Measurements from ENCODE around the gene PSKH1.

The PSKH1 gene

DNA sequence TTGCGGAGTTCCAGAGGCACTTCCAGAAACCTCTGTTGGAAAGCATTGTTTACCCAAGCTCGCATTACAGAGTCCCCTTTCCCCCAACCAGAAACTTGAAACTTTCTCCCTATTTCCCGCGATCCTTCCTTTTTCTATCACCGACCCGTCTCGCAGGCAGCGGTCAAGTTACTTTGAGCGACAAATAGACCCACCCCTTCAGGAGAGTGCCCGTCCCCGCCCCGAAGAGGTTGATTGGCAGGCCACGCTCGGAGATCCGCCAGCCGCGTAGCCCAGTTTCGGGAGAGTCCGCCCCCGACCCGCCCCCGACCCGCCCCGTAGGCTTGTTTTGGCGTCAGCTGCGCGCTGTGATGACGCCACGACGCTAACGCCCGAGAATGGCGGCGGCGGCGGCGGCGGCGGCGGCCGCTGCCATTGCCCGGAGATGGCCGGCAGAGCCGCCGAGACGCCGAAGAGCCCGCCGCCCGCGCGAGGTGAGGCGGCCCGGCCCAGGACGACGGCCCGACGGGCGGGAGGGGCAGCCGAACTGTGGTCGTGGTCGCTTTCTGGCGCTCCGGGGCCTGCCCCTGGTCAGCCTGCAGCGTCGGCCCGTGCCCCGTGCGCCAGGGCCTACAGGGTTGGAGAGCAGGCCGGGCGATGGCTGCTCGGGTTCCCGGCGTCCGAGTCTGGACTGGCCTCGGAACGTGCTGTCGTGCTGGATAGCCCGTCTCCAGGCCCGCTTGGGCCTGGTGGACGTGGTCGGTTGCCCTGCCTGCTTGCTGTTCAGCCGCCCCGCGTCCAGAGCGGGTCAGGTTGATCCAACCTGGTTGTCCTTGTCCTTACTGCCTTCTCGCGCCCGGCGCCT, at the start of gene PSKH1:
PSKH1 (plus strand) TSS at position 356 of the 844 bp plus-strand sequence. CDS start 15,496 bp downstream, outside the sequence.
- peak within 1 kb of the TSS; percentile 94 for H3K4me3 ChIP-seq (ENCODE audit: low read depth, low read length)
- DNase-seq (ENCODE audit: low read depth) = peak; percentile 87
- in situ Hi-C loops (cut with HindIII; ENCODE audit: low sequenced_read_pairs) = no loop called here
- TF ChIP-seq, protein P1, sequence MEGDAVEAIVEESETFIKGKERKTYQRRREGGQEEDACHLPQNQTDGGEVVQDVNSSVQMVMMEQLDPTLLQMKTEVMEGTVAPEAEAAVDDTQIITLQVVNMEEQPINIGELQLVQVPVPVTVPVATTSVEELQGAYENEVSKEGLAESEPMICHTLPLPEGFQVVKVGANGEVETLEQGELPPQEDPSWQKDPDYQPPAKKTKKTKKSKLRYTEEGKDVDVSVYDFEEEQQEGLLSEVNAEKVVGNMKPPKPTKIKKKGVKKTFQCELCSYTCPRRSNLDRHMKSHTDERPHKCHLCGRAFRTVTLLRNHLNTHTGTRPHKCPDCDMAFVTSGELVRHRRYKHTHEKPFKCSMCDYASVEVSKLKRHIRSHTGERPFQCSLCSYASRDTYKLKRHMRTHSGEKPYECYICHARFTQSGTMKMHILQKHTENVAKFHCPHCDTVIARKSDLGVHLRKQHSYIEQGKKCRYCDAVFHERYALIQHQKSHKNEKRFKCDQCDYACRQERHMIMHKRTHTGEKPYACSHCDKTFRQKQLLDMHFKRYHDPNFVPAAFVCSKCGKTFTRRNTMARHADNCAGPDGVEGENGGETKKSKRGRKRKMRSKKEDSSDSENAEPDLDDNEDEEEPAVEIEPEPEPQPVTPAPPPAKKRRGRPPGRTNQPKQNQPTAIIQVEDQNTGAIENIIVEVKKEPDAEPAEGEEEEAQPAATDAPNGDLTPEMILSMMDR (IDR thresholded peaks at IDR 0.05; ENCODE audit: low read depth, low read length, missing control alignments) = no peak

DNA sequence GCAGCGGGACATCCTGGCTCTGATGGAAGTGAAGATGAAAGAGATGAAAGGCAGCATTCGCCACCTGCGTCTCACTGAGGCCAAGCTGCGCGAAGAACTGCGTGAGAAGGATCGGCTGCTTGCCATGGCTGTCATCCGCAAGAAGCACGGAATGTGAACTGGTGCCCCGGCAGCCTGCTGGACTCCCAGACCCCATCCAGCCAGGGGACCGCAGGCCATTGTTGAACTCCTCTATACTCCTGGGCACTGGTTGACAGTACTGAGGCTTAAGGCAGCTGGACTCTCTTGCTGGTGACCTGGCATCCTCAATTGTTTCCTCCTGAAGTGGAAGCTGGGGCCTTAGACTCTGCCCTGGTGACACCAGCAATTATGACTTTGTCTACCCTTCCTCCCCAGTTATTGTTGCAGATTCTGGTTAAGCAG, 49.7 kb upstream of the PSKH1 start:
- no peak for DNase-seq (ENCODE audit: low read depth)
- H3K4me3 ChIP-seq (ENCODE audit: low read depth, low read length) = peak overlapping the region; percentile 85
- in situ Hi-C loops (cut with HindIII; ENCODE audit: low sequenced_read_pairs) = no loop called here
- TF ChIP-seq, protein P1 (IDR thresholded peaks at IDR 0.05; ENCODE audit: low read depth, low read length, missing control alignments) = no peak

DNA sequence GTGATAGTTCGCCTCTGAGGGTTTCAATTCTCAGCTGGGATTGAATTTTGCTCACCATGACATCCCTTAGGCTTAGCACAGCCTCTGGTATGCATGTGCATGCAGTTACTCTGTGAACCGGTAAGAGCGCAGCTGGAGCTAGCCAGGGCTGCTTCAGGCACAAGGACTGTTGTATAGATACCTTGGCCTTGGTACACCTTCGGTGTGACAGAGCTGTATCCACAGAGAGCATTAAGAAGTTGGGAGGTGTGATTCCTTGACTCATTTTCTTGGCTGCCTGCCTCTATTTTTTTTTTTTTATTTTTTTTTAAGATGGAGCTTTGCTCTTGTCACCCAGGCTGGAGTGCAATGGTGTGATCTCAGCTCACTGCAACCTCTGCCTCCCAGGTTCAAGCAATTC, 48.6 kb upstream of the PSKH1 start:
- no peak overlapping the region for H3K4me3 ChIP-seq (ENCODE audit: low read depth, low read length)
- TF ChIP-seq, protein P1 (IDR thresholded peaks at IDR 0.05; ENCODE audit: low read depth, low read length, missing control alignments) = no peak
- no peak for DNase-seq (ENCODE audit: low read depth)
- in situ Hi-C loops (cut with HindIII; ENCODE audit: low sequenced_read_pairs) = no loop called here

DNA sequence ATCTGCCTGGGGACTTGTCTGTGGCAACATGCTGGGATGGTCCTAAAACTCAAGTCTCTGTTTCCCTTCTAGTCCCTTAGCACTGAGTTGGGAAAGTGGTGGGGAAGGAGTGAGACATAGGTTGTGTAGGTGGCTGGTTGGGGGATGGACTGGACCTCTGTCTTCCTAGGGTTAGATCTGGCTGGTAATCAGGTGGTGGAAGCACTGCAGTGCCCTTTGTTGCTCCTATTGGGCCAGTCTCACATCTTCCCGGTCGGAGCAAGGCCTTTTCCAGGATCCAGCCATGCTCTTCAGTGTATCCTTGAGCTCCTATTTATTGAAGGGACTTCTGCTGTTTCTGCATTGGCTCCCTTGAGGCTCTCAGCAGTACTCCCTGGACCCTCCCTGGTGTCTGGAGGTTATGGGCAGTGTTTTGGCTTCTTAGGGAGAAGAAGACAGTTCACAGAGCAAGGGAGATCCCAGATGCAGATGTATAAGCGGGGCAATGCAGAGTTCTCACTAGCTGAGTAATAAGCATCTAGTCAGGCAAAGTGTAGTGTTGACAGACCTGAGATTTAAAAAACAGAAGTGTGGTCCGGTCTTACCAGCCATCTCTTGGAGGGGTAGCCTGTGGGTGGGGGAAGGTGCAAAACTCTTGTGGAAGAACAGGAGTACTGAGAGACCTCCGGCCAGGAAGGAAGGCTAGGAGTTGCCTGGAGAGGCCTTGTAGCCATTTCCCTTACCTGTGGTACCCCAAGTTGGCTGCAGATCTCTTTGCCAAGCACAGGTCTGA, 47.6 kb upstream of the PSKH1 start:
- in situ Hi-C loops (cut with HindIII; ENCODE audit: low sequenced_read_pairs) = no loop called here
- no peak for DNase-seq (ENCODE audit: low read depth)
- TF ChIP-seq, protein P1 (IDR thresholded peaks at IDR 0.05; ENCODE audit: low read depth, low read length, missing control alignments) = no peak
- peak overlapping the region; percentile 97 for H3K4me3 ChIP-seq (ENCODE audit: low read depth, low read length)

DNA sequence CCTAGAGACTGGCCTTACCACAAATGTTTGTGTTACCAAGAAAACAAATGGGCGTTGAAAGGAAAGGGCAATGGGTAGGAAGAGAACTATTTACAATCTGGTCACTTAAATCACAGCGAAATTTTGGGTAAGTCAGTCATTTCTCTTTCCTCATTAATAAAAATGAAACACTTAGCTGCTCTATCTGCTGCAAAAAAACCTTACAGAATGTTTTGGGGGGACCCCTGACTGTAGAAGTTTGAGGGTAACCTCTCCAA, 47.1 kb upstream of the PSKH1 start:
- peak overlapping the region; percentile 97 for H3K4me3 ChIP-seq (ENCODE audit: low read depth, low read length)
- DNase-seq (ENCODE audit: low read depth) = no peak
- TF ChIP-seq, protein P1 (IDR thresholded peaks at IDR 0.05; ENCODE audit: low read depth, low read length, missing control alignments) = no peak
- in situ Hi-C loops (cut with HindIII; ENCODE audit: low sequenced_read_pairs) = no loop called here

DNA sequence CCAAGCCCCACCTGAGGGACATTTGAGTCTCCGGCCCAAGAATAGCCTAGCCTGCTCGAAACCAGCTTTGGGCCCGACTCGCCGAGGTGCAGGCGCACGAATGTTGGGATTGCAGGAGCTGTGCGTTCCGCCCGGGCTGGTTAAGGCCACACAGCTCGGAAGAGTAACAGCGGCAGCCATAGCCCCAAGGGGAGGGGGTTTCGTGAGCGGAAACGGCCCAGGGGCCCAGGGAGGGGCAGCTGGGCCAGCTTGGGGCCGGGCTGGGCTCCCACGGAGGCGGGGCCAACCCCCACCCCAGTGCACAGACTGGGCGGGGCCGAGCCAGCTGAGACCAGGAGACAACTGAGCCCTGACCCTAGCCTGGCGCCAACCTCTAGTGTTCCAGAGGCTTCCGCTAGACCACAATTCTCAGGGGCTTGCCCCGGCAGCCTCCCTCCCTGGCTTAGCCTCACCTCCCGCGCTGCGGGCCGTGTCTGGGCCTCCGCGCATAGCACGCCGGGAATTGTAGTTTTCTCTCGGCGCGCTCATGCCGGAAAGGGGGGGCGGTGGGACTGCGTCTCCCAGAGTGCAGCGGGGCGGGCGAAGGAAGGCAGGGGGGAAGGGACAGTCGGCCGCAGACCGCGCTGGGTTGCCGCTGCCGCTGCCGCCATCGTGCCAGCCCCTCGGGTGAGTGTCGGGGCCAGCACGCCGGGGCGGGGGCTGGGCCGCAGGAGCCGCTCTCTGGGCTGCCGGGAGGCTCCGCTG, 46.6 kb upstream of the PSKH1 start, which contains the start of gene NUTF2:
NUTF2 (plus strand) TSS at position 614 of the 744 bp plus-strand sequence. CDS start 18,198 bp downstream, outside the sequence.
- DNase-seq (ENCODE audit: low read depth) = peak; percentile 70
- in situ Hi-C loops (cut with HindIII; ENCODE audit: low sequenced_read_pairs) = no loop called here
- H3K4me3 ChIP-seq (ENCODE audit: low read depth, low read length) = peak within 1 kb of the TSS; percentile 97
- TF ChIP-seq, protein P1 (IDR thresholded peaks at IDR 0.05; ENCODE audit: low read depth, low read length, missing control alignments) = no peak

All from astrocyte of the cerebellum (primary cell).